Fibroblast of lung (primary cell): ENCODE data around the gene ATRIP.

ENCODE experiments used
- CTCF ChIP-seq, 2 donors: IDR thresholded peaks in 1 of 2; conservative IDR thresholded peaks in 1 of 2; 1 replicate in 1 of 2; 2 replicates in 1 of 2; pipeline ENCODE4 v1.5.1; 2011 to 2012; ENCODE audit warnings: low read length in 2 of 2, control low read depth in 1 of 2, inconsistent platforms in 1 of 2, low read depth in 1 of 2, mild to moderate bottlenecking in 1 of 2
- EZH2 ChIP-seq: IDR thresholded peaks from 2 replicates; pipeline ENCODE4 v1.5.1; 2012; ENCODE audit warnings: low read length, control low read depth, mild to moderate bottlenecking; ENCODE audit errors: missing control alignments

GRCh38 chr3:48423883-48424695, 22.4 kb upstream of the ATRIP start:
- TF ChIP-seq CTCF (conservative IDR thresholded peaks at IDR 0.05 in 1 of 2, IDR thresholded peaks at IDR 0.05 in 1 of 2; ENCODE audit: low read depth in 1 of 2, low read length in 2 of 2): no peak
- TF ChIP-seq EZH2: no peak
